Central memory CD8-positive, alpha-beta T cell (primary cell): ENCODE measurements around the gene PRIMPOL.

Source experiments
- ATAC-seq: fragments of 150-1000 bp; cut with Tn5 transposase; replicated peaks from 2 replicates; pipeline ENCODE4 v1.10.0; 2022; ENCODE audit warnings: mild to moderate bottlenecking, moderate FRiP score, moderate number of reproducible peaks; ENCODE audit not compliant: poor library complexity, severe bottlenecking; ENCODE audit errors: extremely low read depth
- DNase-seq, 2 donors: peaks; one replicate each; pipeline ENCODE4 v3.0.0; 2021; ENCODE audit warnings: low spot score in 2 of 2
- H3K27ac Mint-ChIP-seq: one replicate; pipeline ENCODE4 v1.8.0; 2022; ENCODE audit warnings: low read depth, mild to moderate bottlenecking, moderate library complexity, mixed read lengths
- H3K27me3 Mint-ChIP-seq: one replicate; pipeline ENCODE4 v1.8.0; 2022; ENCODE audit warnings: mixed read lengths
- H3K36me3 Mint-ChIP-seq: one replicate; pipeline ENCODE4 v1.8.0; 2022; ENCODE audit warnings: mild to moderate bottlenecking, moderate library complexity, mixed read lengths; ENCODE audit not compliant: insufficient read depth
- H3K4me1 Mint-ChIP-seq: one replicate; pipeline ENCODE4 v1.8.0; 2022; ENCODE audit warnings: mixed read lengths
- H3K4me3 Mint-ChIP-seq: one replicate; pipeline ENCODE4 v1.8.0; 2022; ENCODE audit warnings: mild to moderate bottlenecking, moderate library complexity, mixed read lengths
- H3K9me3 Mint-ChIP-seq: one replicate; pipeline ENCODE4 v1.8.0; 2022; ENCODE audit warnings: mixed read lengths

Gene PRIMPOL

DNA sequence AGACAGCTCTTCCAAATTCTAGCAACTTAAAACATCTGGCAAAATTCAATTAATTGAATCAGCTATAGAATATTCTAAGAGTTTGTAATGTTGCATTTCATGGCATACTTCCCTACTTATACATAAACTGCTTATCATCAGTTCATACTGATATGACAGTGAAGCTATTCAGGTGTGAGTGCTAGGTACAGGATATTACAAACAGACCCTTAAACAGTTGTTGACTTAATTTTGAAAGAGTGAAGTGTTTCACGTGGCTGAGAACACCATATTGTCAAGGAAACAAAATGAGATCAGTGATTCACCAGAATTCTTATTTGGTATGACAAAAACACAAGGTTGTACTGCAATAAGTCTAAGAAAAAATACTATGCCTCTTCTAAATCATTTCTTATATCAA is 56.9 kb downstream of the PRIMPOL start:
- Mint-ChIP-seq H3K9me3 (no peaks in the 10 kb centered on the region), H3K4me3 (no peak overlapping the region), H3K27me3 (no peaks in the 10 kb centered on the region), H3K4me1 (no peaks in the 10 kb centered on the region), H3K27ac (no peak overlapping the region), H3K36me3 (peaks cover 1% of the 10 kb centered on the region)
- DNase-seq (no peak), ATAC-seq (no peak)

- Mint-ChIP-seq H3K36me3 (no peaks in the 10 kb centered on the region), H3K27ac (no peak overlapping the region), H3K4me1 (no peaks in the 10 kb centered on the region), H3K9me3 (no peaks in the 10 kb centered on the region), H3K4me3 (no peak overlapping the region), H3K27me3 (no peaks in the 10 kb centered on the region)
- ATAC-seq (no peak), DNase-seq (no peak)
Measured at GRCh38 chr4:184712322-184712721, 62.8 kb downstream of the PRIMPOL start.

GRCh38 chr4:184713887-184714286 is 64.3 kb downstream of the PRIMPOL start:
- Mint-ChIP-seq H3K27me3 (no peaks in the 10 kb centered on the region), H3K36me3 (no peaks in the 10 kb centered on the region), H3K9me3 (no peaks in the 10 kb centered on the region), H3K27ac (peak overlapping the region; percentile 32), H3K4me1 (no peaks in the 10 kb centered on the region), H3K4me3 (no peak overlapping the region)
- no peak for ATAC-seq
- no peak for DNase-seq

DNA sequence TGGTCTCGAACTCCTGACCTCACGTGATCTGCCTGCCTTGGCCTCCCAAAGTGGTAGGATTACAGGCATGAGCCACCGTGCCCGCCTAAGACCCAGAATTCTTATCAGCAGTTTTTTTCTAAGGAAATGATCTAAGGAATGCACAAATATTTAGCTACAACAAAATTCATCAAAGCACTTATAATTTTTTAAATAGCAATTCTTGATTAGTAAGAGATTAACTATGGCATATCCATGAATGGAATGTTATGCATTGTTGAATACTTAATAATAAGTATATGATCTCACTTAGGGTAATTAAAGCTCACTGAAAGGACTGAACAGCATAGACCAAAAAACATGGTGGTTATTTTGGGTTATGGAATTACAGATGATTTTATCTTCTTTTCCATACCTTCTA is 66.0 kb downstream of the PRIMPOL start:
- H3K36me3 Mint-ChIP-seq = peaks cover 2% of the 10 kb centered on the region
- H3K27me3 Mint-ChIP-seq = no peaks in the 10 kb centered on the region
- no peak for DNase-seq
- peaks cover 9% of the 10 kb centered on the region for H3K9me3 Mint-ChIP-seq
- no peak overlapping the region for H3K27ac Mint-ChIP-seq
- ATAC-seq = no peak
- no peak overlapping the region for H3K4me3 Mint-ChIP-seq
- no peaks in the 10 kb centered on the region for H3K4me1 Mint-ChIP-seq

GRCh38 chr4:184719407-184719806 is 69.9 kb downstream of the PRIMPOL start:
- ATAC-seq (no peak), DNase-seq (no peak)
- Mint-ChIP-seq H3K36me3 (peaks cover 5% of the 10 kb centered on the region), H3K27ac (no peak overlapping the region), H3K27me3 (no peaks in the 10 kb centered on the region), H3K4me1 (peaks cover 7% of the 10 kb centered on the region), H3K9me3 (peaks cover 17% of the 10 kb centered on the region), H3K4me3 (no peak overlapping the region)

DNA sequence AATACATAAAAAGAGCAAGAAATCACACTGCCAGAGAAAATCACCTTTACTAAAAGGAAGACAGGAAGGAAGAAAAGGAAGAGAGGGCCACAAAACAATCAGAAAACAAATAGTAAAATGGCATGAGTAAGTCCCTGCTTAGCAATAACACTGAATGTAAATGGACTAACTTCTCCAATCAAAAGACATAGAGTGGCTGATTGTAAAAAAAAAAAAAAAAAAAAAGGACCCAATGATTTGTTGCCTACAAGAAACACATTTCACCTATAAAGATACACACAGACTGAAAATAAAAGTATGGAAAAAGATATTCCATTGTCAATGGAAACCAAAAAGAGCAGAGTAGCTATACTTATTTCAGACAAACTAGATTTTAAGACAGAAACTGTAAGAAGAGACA is 71.7 kb downstream of the PRIMPOL start:
- Mint-ChIP-seq H3K4me1 (peaks cover 9% of the 10 kb centered on the region), H3K4me3 (no peak overlapping the region), H3K27ac (no peak overlapping the region), H3K9me3 (peaks cover 17% of the 10 kb centered on the region), H3K36me3 (peaks cover 8% of the 10 kb centered on the region), H3K27me3 (no peaks in the 10 kb centered on the region)
- DNase-seq (no peak), ATAC-seq (no peak)

GRCh38 chr4:184722798-184723197 is 73.3 kb downstream of the PRIMPOL start:
- H3K27ac Mint-ChIP-seq = no peak overlapping the region

GRCh38 chr4:184727430-184727829 is 77.9 kb downstream of the PRIMPOL start:
- Mint-ChIP-seq H3K27ac (no peak overlapping the region), H3K4me1 (peaks cover 20% of the 10 kb centered on the region), H3K36me3 (peaks cover 9% of the 10 kb centered on the region), H3K9me3 (no peaks in the 10 kb centered on the region), H3K4me3 (no peak overlapping the region), H3K27me3 (no peaks in the 10 kb centered on the region)
- ATAC-seq = no peak
- DNase-seq = no peak

More at GRCh38 chr4:184722798-184723197, 73.3 kb downstream of the PRIMPOL start:
- peaks cover 8% of the 10 kb centered on the region for H3K36me3 Mint-ChIP-seq
- DNase-seq (no peak), ATAC-seq (no peak)
- H3K9me3 Mint-ChIP-seq = peaks cover 17% of the 10 kb centered on the region
- H3K27me3 Mint-ChIP-seq = no peaks in the 10 kb centered on the region
- no peak overlapping the region for H3K4me3 Mint-ChIP-seq
- H3K4me1 Mint-ChIP-seq = peaks cover 12% of the 10 kb centered on the region

DNA sequence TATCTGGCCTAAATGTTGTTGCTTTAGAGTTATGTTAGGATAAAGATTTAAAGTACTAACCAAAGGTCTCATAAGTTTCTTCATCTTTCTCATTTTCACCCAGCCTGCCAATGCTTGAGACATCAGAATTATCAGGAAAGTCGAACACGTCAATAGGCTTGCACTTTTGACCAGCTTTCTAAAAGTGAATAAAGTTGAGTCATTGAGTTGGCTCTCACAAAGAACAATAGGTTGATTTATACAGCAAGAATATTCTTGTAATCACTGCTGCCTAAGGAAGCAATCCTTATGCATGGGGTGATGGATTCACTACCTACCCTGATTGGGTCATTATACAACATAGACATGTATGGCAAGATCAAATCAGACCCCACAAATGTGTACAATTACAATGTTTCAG is 79.3 kb downstream of the PRIMPOL start:
- Mint-ChIP-seq H3K36me3 (peaks cover 14% of the 10 kb centered on the region), H3K27me3 (no peaks in the 10 kb centered on the region), H3K4me3 (no peak overlapping the region), H3K27ac (no peak overlapping the region), H3K9me3 (no peaks in the 10 kb centered on the region), H3K4me1 (peaks cover 24% of the 10 kb centered on the region)
- ATAC-seq (no peak), DNase-seq (no peak)

- Mint-ChIP-seq H3K36me3 (peaks cover 19% of the 10 kb centered on the region), H3K9me3 (no peaks in the 10 kb centered on the region), H3K27me3 (no peaks in the 10 kb centered on the region), H3K4me1 (peaks cover 31% of the 10 kb centered on the region), H3K27ac (peak overlapping the region; percentile 82), H3K4me3 (no peak overlapping the region)
- no peak for DNase-seq
- no peak for ATAC-seq
Measured at GRCh38 chr4:184729946-184730345, 80.4 kb downstream of the PRIMPOL start.

DNA sequence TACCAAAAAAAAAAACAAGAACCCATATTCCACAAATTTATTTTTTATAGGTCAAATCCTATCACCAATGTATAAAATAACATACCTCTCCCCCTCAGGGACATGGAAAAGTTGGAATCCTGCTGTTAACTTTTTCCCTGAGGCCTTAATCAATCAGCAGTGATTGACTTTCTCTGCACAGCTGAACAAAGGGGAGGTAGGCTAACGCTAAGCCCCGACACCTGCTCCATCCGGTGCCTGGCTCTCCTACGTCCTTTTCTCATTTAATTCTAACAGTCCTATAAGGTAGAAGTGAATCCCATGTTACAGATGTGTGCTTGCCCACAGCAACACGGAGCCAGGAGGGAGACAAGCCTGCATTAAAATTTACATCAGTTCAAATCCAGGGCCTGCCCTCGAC is 81.5 kb downstream of the PRIMPOL start:
- H3K27me3 Mint-ChIP-seq = no peaks in the 10 kb centered on the region

DNA sequence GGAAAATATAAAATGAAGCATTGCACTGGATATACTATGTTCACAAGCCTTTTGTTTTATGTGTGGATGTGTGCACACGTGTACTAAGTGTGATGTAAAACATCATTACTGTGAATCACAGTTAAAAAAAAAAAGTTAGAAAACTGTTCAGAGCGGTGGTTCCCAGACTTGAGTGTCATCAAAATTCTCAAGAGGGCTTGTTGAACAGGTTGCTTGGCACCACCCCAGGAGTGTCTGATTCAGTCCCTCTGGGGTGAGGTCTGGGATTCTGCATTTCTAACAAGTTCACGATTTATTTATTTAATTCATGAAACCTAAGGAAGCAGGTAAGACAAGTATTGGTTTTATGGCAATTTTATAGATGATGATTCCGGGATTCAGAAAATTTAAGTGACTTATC is 82.6 kb downstream of the PRIMPOL start:
- peak overlapping the region; percentile 92 for H3K27ac Mint-ChIP-seq

More for the DNA sequence above, 81.5 kb downstream of the PRIMPOL start:
- Mint-ChIP-seq H3K27ac (no peak overlapping the region), H3K9me3 (no peaks in the 10 kb centered on the region), H3K4me3 (no peak overlapping the region), H3K4me1 (peaks cover 31% of the 10 kb centered on the region), H3K36me3 (peaks cover 19% of the 10 kb centered on the region)
- DNase-seq = no peak
- ATAC-seq = no peak

DNA sequence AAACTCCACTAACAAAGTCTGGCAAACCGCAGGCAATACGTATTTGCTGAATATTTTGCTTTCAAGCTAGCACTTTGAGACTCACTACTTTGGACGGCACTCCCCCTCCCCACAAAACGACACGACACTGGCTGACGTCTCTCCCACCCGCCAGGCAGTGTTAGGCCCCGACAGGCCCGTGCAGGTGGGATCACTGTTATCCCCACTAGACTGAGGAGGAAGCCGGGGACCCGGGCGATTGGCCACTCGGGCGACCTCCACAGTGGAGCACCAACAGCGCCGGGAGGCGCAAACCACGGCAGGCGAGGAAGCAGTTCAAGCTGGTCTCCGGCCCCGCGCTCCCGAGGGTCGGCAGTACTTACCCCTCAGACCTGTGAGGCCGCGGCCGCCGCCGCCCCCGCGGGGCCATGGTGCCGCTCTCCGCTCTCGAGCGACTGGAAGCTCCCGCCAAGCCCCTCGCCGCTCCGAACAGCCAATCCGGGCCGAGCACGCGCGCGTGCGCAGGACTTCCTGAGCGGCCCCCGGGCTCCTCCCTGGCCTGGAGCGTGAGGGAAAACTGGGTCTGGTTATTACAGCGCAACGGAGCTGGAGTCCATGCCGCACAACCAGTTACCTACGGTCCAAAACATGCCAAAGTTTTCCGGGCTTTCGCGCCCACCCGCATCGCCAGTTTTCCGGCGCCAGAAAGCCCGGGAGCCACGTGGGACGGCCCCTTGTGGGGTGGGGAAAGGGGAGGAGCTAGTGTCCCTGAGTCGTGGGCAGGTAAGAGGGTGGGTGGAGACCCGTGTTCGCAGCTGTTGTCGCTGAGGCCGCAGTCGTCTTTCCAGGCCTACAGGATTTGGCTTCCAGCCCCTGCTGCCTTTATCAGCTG is 84.4 kb downstream of the PRIMPOL start, which contains the start of gene CENPU:
CENPU (minus strand) TSS at position 443 of the 871 bp plus-strand sequence; CDS start at position 409, 34 bp downstream.
- Mint-ChIP-seq H3K4me1 (peaks cover 26% of the 10 kb centered on the region), H3K27me3 (no peaks in the 10 kb centered on the region), H3K27ac (peak within 1 kb of the TSS; percentile 92), H3K9me3 (no peaks in the 10 kb centered on the region), H3K4me3 (peak within 1 kb of the TSS; percentile 82), H3K36me3 (peaks cover 17% of the 10 kb centered on the region)
- ATAC-seq (peak; percentile 96), DNase-seq (peak; percentile 87 to 91)

More for the DNA sequence above, 82.6 kb downstream of the PRIMPOL start:
- Mint-ChIP-seq H3K4me3 (peak overlapping the region; percentile 82), H3K36me3 (peaks cover 17% of the 10 kb centered on the region), H3K27me3 (no peaks in the 10 kb centered on the region), H3K9me3 (no peaks in the 10 kb centered on the region), H3K4me1 (peaks cover 26% of the 10 kb centered on the region)
- DNase-seq = no peak
- ATAC-seq = no peak
